ENCODE measurements around the gene IFNAR1. TPM values are rescaled to one million over a fixed set of nuclear protein-coding genes. Genes with fewer than 3 reads are reported as not detected.

Gene IFNAR1
- total and polyA plus RNA-seq, 9 of the 15 experiments (the other 6 are each of a cell fraction or from before 2014, with no cell fraction given): 8.6 to 31.8 (median 14.8) TPM

GRCh38 chr21:33302055-33302454 is 22.7 kb upstream of the IFNAR1 start (continued):
- TF ChIP-seq ZNF592 (IDR thresholded peaks at IDR 0.05) (0 out of 2 replicates have a peak, but pooled peaks have one; percentile 15), FOXK1 (CRISPR knock-in tag; IDR thresholded peaks at IDR 0.05; ENCODE audit: borderline replicate concordance) (no peak), PKNOX1 (IDR thresholded peaks at IDR 0.05) (peak; percentile 67), BRCA1 (IDR thresholded peaks at IDR 0.05) (no peak), BRCA1 (CRISPR knock-in tag; IDR thresholded peaks at IDR 0.05) (0 out of 2 replicates have a peak, but pooled peaks have one; percentile 77)

- DNase-seq (ENCODE audit: extremely low read depth in 1 of 4, low spot score in 3 of 4) (no peak), ATAC-seq (peak; percentile 62), FAIRE-seq (no peak)
- H3K27me3 ChIP-seq (ENCODE audit: control insufficient read depth in 2 of 2, insufficient read depth in 2 of 2, low read length in 2 of 2): no peaks in the 10 kb centered on the region
- H3K9me1 ChIP-seq (ENCODE audit: control insufficient read depth, insufficient read depth, low read length): no peaks in the 10 kb centered on the region
- in situ Hi-C loops (cut with MboI): no loop called here
- ChIA-PET CTCF (ENCODE audit: low intra/inter-chr PET ratio) (no interaction called here), POLR2A (interaction anchor here (1.4 kb wide), 1 partner anchor 8 kb away, joined by 5 read pairs; no protein-coding TSS in a partner anchor)
- no peak overlapping the region for H3K9ac ChIP-seq (ENCODE audit: insufficient read depth in 1 of 2, low read depth in 2 of 2, low read length in 2 of 2)
- no peaks in the 10 kb centered on the region for H3K79me2 ChIP-seq (ENCODE audit: control insufficient read depth, insufficient read depth, low read length)
- H2AFZ ChIP-seq (ENCODE audit: low read depth, low read length): no peak overlapping the region
- intact Hi-C loops (cut with micrococcal nuclease): no loop called here
- H3K4me3 ChIP-seq: no peak overlapping the region
- H3K4me2 ChIP-seq (ENCODE audit: insufficient read depth, low read length): no peak overlapping the region
- no TSS peak for BruUV-seq (replicated peaks)
- H3K9me3 ChIP-seq (replicated peaks; ENCODE audit: control insufficient read depth, insufficient read depth, low read depth, low read length): no peaks in the 10 kb centered on the region
- no peaks in the 10 kb centered on the region for H3K36me3 ChIP-seq (ENCODE audit: control insufficient read depth, insufficient read depth, low read length)
- WGBS (ENCODE audit: insufficient coverage, low coverage, missing lambda C conversion rate): 75% methylated on average over 7 of the region's 7 CpGs
- peaks cover 14 to 48% of the 10 kb centered on the region in 2 experiments for H3K4me1 ChIP-seq (replicated peaks in 1 of 2; ENCODE audit: control insufficient read depth in 2 of 2, insufficient read depth in 2 of 2, low read length in 2 of 2)
- H4K20me1 ChIP-seq (replicated peaks; ENCODE audit: control insufficient read depth, insufficient read depth, low read length): no peaks in the 10 kb centered on the region
- no peak overlapping the region for H3K27ac ChIP-seq (ENCODE audit: extremely low read depth, low read depth, low read length)
- peak; percentile 29 to 79 (median 41); a peak in 4 of 6 replicates for TF ChIP-seq CTCF (IDR thresholded peaks at IDR 0.05 in 2 of 3, conservative IDR thresholded peaks at IDR 0.05 in 1 of 3; ENCODE audit: insufficient read depth in 2 of 3, low read depth in 1 of 3, low read length in 3 of 3)
- no peak for TF ChIP-seq RFX1 (IDR thresholded peaks at IDR 0.05)
- TF ChIP-seq ZNF311 (CRISPR knock-in tag; IDR thresholded peaks at IDR 0.05): 0 out of 2 replicates have a peak, but pooled peaks have one; percentile 41
- TF ChIP-seq MEIS2 (IDR thresholded peaks at IDR 0.05; ENCODE audit: partially characterized antibody): no peak
- TF ChIP-seq STAT5A (IDR thresholded peaks at IDR 0.05; ENCODE audit: borderline replicate concordance, low read length): no peak
- 0 out of 2 replicates have a peak, but pooled peaks have one; percentile 45 for TF ChIP-seq FOXP4 (CRISPR knock-in tag; IDR thresholded peaks at IDR 0.05; ENCODE audit: borderline replicate concordance)
- TF ChIP-seq KLF1 (tag; IDR thresholded peaks at IDR 0.05): 0 out of 2 replicates have a peak, but pooled peaks have one; percentile 17
These were observed 22.0 kb upstream of the IFNAR1 start for GRCh38 chr21:33302796-33303195.
